GM12878 (cell line): Measurements from ENCODE around the gene PADI1. TPM values are rescaled to one million over a fixed set of nuclear protein-coding genes. Genes with fewer than 3 reads are reported as not detected.

Source experiments
- ASH2L ChIP-seq: fragments of 300-600, 200-600 bp; sonication (generic); IDR thresholded peaks from 2 replicates; pipeline ENCODE4 v1.6.1; 2017; ENCODE audit warnings: low read depth, mild to moderate bottlenecking, borderline replicate concordance
- BRCA1 ChIP-seq: IDR thresholded peaks from 2 replicates; pipeline ENCODE4 v1.6.1; 2011; ENCODE audit warnings: low read depth, low read length, improper control_type of control experiment
- DPF2 ChIP-seq: fragments of 450-650 bp; IDR thresholded peaks from 2 replicates; pipeline ENCODE4 v1.6.1; 2017; ENCODE audit warnings: mild to moderate bottlenecking
- EZH2 ChIP-seq: IDR thresholded peaks from 2 replicates; pipeline ENCODE4 v1.6.1; 2012; ENCODE audit warnings: low read depth, mild to moderate bottlenecking, control low read depth, inconsistent platforms, low read length, borderline replicate concordance; ENCODE audit not compliant: control insufficient read depth
- JUND ChIP-seq: IDR thresholded peaks from 2 replicates; pipeline ENCODE4 v1.6.1; 2012; ENCODE audit warnings: low read depth, mild to moderate bottlenecking, low read length, improper control_type of control experiment, moderate library complexity
- KDM1A ChIP-seq: fragments of 200-600 bp; sonication (generic); IDR thresholded peaks from 2 replicates; pipeline ENCODE4 v1.6.1; 2016; ENCODE audit warnings: borderline replicate concordance
- KLF5 ChIP-seq: fragments of 450-650 bp; IDR thresholded peaks from 2 replicates; pipeline ENCODE4 v1.6.1; 2014; ENCODE audit warnings: mild to moderate bottlenecking; ENCODE audit not compliant: partially characterized antibody
- LARP7 ChIP-seq: fragments of 450-650 bp; IDR thresholded peaks from 2 replicates; pipeline ENCODE4 v1.6.1; 2017; ENCODE audit warnings: mild to moderate bottlenecking
- PAX8 ChIP-seq: fragments of 450-650 bp; IDR thresholded peaks from 2 replicates; pipeline ENCODE4 v1.6.1; 2017; ENCODE audit warnings: mild to moderate bottlenecking, moderate library complexity
- POU2F2 ChIP-seq: IDR thresholded peaks from 3 replicates; pipeline ENCODE4 v1.6.1; 2011; ENCODE audit warnings: low read depth, mild to moderate bottlenecking, low read length, borderline replicate concordance
- RUNX3 ChIP-seq: IDR thresholded peaks from 2 replicates; pipeline ENCODE4 v1.6.1; 2012; ENCODE audit warnings: low read length, inconsistent platforms
- SMC3 ChIP-seq: IDR thresholded peaks from 2 replicates; pipeline ENCODE4 v1.6.1; 2011; ENCODE audit warnings: low read length, improper control_type of control experiment, borderline replicate concordance
- SRF ChIP-seq, 2 experiments: IDR thresholded peaks; 2 replicates each; pipeline ENCODE4 v1.6.1; 2011; ENCODE audit warnings: low read depth in 2 of 2, low read length in 2 of 2, mild to moderate bottlenecking in 1 of 2, moderate library complexity in 1 of 2
- polyA plus RNA-seq, 11 experiments: library from polyadenylated mRNA; depleted of rRNA in 4 of 11; unstranded in 6 of 11; stranded (reverse) in 5 of 11; fragments of >200 nt; fragmentation: Nextera tagmentation in 4 of 11; fragmentation: Illumina TruSeq in 1 of 11; extraction: Ambion mirVana in 4 of 11; extraction: Trizol in 1 of 11; gene quantifications; 1 replicate in 1 of 11; 2 replicates in 10 of 11; pipeline versions ENCODE4 v1.2.1 to v1.2.3, GENCODE V29; 2011 to 2016; ENCODE audit warnings: inconsistent platforms in 2 of 11, missing spikeins in 2 of 11, low read depth in 1 of 11
- total RNA-seq, 4 experiments: library from RNA; depleted of rRNA in 3 of 4; stranded (reverse); fragments of >200 nt in 3 of 4; fragmentation: Illumina TruSeq in 1 of 4; extraction: Trizol in 1 of 4; gene quantifications; 2 replicates each; pipeline versions ENCODE4 v1.2.1 to v1.2.3, GENCODE V29; 2013 to 2021
- TF ChIP-seq, protein P1 (sequence below): IDR thresholded peaks from 2 replicates; pipeline ENCODE4 v1.6.1; 2012; ENCODE audit warnings: improper control_type of control experiment, low read depth, low read length; ENCODE audit not compliant: insufficient replicate concordance
- TF ChIP-seq, protein P2 (sequence below): fragments of 450-650 bp; IDR thresholded peaks from 2 replicates; pipeline ENCODE4 v1.6.1; 2016; ENCODE audit warnings: mild to moderate bottlenecking
- TF ChIP-seq, protein P3 (sequence below): IDR thresholded peaks from 2 replicates; pipeline ENCODE4 v1.6.1; 2012; ENCODE audit warnings: mild to moderate bottlenecking, low read depth, low read length
- TF ChIP-seq, protein P4 (sequence below): fragments of 450-650 bp; IDR thresholded peaks from 2 replicates; pipeline ENCODE4 v1.6.1; 2017; ENCODE audit warnings: mild to moderate bottlenecking

The PADI1 gene
- total and polyA plus RNA-seq, 10 of the 15 experiments (the other 5 are each of a cell fraction or from before 2014, with no cell fraction given): 0.05 TPM; not detected in 9

DNA sequence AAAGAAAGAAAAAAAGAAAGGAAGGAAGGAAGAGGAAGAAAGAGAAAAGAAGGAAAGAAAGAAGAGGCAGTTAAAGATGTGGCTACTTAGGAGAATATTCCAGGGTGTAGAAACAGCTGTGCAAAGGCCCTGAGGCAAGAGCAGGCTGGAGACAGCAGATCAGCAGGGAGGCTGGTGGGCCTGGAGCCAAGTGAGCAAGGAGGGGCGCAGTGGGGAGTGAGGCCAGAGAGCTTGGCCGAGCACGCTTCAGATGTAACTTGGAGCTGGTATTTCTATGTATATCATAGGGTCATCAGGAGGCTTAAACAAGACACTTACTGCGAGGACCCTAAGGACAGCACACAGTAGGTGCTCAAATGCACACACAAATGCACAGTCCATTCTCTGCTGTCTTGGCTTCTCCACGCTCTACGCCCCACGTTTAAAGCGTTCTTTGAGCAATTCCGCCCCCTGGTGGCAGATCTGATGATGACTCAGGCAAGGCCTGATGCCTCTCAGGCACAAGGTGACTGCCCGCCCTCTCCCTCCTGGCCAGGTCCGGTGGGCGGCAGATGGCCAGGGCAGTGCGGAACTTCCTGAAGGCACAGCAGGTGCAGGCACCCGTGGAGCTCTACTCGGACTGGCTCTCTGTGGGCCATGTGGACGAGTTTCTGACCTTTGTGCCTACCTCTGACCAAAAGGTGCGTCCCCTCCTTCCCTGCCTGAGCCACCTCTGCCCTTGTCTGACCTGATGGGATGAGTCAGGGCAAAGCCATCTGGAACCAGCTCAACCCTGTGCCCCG lies 32.0 kb downstream of the PADI1 start (continued):
- TF ChIP-seq EZH2: no peak
- no peak for TF ChIP-seq KDM1A
- TF ChIP-seq POU2F2: peak; percentile 52; the same call in 1 of the 3 replicates
- no peak for TF ChIP-seq ASH2L
- no peak for TF ChIP-seq BRCA1
- no peak for TF ChIP-seq PAX8
- TF ChIP-seq RUNX3: no peak
- TF ChIP-seq, protein P1, sequence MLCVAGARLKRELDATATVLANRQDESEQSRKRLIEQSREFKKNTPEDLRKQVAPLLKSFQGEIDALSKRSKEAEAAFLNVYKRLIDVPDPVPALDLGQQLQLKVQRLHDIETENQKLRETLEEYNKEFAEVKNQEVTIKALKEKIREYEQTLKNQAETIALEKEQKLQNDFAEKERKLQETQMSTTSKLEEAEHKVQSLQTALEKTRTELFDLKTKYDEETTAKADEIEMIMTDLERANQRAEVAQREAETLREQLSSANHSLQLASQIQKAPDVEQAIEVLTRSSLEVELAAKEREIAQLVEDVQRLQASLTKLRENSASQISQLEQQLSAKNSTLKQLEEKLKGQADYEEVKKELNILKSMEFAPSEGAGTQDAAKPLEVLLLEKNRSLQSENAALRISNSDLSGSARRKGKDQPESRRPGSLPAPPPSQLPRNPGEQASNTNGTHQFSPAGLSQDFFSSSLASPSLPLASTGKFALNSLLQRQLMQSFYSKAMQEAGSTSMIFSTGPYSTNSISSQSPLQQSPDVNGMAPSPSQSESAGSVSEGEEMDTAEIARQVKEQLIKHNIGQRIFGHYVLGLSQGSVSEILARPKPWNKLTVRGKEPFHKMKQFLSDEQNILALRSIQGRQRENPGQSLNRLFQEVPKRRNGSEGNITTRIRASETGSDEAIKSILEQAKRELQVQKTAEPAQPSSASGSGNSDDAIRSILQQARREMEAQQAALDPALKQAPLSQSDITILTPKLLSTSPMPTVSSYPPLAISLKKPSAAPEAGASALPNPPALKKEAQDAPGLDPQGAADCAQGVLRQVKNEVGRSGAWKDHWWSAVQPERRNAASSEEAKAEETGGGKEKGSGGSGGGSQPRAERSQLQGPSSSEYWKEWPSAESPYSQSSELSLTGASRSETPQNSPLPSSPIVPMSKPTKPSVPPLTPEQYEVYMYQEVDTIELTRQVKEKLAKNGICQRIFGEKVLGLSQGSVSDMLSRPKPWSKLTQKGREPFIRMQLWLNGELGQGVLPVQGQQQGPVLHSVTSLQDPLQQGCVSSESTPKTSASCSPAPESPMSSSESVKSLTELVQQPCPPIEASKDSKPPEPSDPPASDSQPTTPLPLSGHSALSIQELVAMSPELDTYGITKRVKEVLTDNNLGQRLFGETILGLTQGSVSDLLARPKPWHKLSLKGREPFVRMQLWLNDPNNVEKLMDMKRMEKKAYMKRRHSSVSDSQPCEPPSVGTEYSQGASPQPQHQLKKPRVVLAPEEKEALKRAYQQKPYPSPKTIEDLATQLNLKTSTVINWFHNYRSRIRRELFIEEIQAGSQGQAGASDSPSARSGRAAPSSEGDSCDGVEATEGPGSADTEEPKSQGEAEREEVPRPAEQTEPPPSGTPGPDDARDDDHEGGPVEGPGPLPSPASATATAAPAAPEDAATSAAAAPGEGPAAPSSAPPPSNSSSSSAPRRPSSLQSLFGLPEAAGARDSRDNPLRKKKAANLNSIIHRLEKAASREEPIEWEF: no peak
- TF ChIP-seq, protein P2, sequence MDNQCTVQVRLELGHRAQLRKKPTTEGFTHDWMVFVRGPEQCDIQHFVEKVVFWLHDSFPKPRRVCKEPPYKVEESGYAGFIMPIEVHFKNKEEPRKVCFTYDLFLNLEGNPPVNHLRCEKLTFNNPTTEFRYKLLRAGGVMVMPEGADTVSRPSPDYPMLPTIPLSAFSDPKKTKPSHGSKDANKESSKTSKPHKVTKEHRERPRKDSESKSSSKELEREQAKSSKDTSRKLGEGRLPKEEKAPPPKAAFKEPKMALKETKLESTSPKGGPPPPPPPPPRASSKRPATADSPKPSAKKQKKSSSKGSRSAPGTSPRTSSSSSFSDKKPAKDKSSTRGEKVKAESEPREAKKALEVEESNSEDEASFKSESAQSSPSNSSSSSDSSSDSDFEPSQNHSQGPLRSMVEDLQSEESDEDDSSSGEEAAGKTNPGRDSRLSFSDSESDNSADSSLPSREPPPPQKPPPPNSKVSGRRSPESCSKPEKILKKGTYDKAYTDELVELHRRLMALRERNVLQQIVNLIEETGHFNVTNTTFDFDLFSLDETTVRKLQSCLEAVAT: no peak
- TF ChIP-seq SRF (IDR thresholded peaks at IDR 0.05; ENCODE audit: low read depth in 2 of 2, low read length in 2 of 2): no peak
- no peak for TF ChIP-seq LARP7
- TF ChIP-seq SMC3: peak; percentile 100
- TF ChIP-seq, protein P3, sequence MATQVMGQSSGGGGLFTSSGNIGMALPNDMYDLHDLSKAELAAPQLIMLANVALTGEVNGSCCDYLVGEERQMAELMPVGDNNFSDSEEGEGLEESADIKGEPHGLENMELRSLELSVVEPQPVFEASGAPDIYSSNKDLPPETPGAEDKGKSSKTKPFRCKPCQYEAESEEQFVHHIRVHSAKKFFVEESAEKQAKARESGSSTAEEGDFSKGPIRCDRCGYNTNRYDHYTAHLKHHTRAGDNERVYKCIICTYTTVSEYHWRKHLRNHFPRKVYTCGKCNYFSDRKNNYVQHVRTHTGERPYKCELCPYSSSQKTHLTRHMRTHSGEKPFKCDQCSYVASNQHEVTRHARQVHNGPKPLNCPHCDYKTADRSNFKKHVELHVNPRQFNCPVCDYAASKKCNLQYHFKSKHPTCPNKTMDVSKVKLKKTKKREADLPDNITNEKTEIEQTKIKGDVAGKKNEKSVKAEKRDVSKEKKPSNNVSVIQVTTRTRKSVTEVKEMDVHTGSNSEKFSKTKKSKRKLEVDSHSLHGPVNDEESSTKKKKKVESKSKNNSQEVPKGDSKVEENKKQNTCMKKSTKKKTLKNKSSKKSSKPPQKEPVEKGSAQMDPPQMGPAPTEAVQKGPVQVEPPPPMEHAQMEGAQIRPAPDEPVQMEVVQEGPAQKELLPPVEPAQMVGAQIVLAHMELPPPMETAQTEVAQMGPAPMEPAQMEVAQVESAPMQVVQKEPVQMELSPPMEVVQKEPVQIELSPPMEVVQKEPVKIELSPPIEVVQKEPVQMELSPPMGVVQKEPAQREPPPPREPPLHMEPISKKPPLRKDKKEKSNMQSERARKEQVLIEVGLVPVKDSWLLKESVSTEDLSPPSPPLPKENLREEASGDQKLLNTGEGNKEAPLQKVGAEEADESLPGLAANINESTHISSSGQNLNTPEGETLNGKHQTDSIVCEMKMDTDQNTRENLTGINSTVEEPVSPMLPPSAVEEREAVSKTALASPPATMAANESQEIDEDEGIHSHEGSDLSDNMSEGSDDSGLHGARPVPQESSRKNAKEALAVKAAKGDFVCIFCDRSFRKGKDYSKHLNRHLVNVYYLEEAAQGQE: no peak
- TF ChIP-seq DPF2: peak; percentile 92
- peak; percentile 66 for TF ChIP-seq KLF5
- TF ChIP-seq JUND: no peak
- TF ChIP-seq, protein P4, sequence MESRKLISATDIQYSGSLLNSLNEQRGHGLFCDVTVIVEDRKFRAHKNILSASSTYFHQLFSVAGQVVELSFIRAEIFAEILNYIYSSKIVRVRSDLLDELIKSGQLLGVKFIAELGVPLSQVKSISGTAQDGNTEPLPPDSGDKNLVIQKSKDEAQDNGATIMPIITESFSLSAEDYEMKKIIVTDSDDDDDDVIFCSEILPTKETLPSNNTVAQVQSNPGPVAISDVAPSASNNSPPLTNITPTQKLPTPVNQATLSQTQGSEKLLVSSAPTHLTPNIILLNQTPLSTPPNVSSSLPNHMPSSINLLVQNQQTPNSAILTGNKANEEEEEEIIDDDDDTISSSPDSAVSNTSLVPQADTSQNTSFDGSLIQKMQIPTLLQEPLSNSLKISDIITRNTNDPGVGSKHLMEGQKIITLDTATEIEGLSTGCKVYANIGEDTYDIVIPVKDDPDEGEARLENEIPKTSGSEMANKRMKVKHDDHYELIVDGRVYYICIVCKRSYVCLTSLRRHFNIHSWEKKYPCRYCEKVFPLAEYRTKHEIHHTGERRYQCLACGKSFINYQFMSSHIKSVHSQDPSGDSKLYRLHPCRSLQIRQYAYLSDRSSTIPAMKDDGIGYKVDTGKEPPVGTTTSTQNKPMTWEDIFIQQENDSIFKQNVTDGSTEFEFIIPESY: no peak
